EH (cell line): ENCODE measurements around the gene EVI5L.
A peak's percentile ranks its signal among the peaks of the same experiment; 100 is the strongest.
"Not testable (repeated sequence)": the region's sequence is repeated elsewhere in the genome, so short reads cannot be mapped to it uniquely, and the experiment has no call there.

Source experiments
- DNase-seq: peaks from one replicate; pipeline ENCODE4 v3.0.0-alpha.2; 2015; ENCODE audit warnings: low read depth

EVI5L gene

GRCh38 chr19:7846155-7846646, 16.2 kb downstream of the EVI5L start:
- no peak for DNase-seq

- no peak for DNase-seq
Measured at GRCh38 chr19:7847664-7848063, 17.6 kb downstream of the EVI5L start.

- no peak for DNase-seq
Measured at GRCh38 chr19:7848779-7849457, 18.9 kb downstream of the EVI5L start.

- DNase-seq, result no peak
Measured at GRCh38 chr19:7849631-7849999, 19.6 kb downstream of the EVI5L start.

- no peak for DNase-seq
Measured at GRCh38 chr19:7850000-7850813, 20.2 kb downstream of the EVI5L start.

GRCh38 chr19:7850945-7851622, 21.1 kb downstream of the EVI5L start:
- no peak for DNase-seq

- DNase-seq, result no peak
Measured at GRCh38 chr19:7851623-7852500, 21.8 kb downstream of the EVI5L start.

- peak; percentile 61 for DNase-seq
Measured at GRCh38 chr19:7852851-7853769, 23.1 kb downstream of the EVI5L start.

- DNase-seq, result no peak
Measured at GRCh38 chr19:7853770-7854128, 23.7 kb downstream of the EVI5L start.

- DNase-seq, result no peak
Measured at GRCh38 chr19:7855426-7856108, 25.5 kb downstream of the EVI5L start.

GRCh38 chr19:7856109-7856591, 26.1 kb downstream of the EVI5L start:
- DNase-seq, result no peak

GRCh38 chr19:7856679-7857663, 27.0 kb downstream of the EVI5L start:
- no peak for DNase-seq

GRCh38 chr19:7857727-7858108, 27.7 kb downstream of the EVI5L start:
- DNase-seq, result no peak

GRCh38 chr19:7858109-7858770, 28.2 kb downstream of the EVI5L start:
- DNase-seq, result no peak

- DNase-seq, result not testable (repeated sequence)
Measured at GRCh38 chr19:7859087-7859486, 29.1 kb downstream of the EVI5L start.

GRCh38 chr19:7859831-7860713, 30.1 kb downstream of the EVI5L start:
- no peak for DNase-seq
